Activated T-helper 9 cell treated with anti-CD3 and anti-CD28 coated beads, Interleukin-2, amount 50 U/mL, for 16 hours (primary cell): ENCODE data around the gene NCOA5.
A peak's percentile ranks its signal among the peaks of the same experiment; 100 is the strongest.
"Not testable (repeated sequence)": the region's sequence is repeated elsewhere in the genome, so short reads cannot be mapped to it uniquely, and the experiment has no call there.

Source experiments
- DNase-seq: peaks from one replicate; pipeline ENCODE4 v3.0.0-alpha.2; 2020; ENCODE audit warnings: low read depth

Gene NCOA5

DNA sequence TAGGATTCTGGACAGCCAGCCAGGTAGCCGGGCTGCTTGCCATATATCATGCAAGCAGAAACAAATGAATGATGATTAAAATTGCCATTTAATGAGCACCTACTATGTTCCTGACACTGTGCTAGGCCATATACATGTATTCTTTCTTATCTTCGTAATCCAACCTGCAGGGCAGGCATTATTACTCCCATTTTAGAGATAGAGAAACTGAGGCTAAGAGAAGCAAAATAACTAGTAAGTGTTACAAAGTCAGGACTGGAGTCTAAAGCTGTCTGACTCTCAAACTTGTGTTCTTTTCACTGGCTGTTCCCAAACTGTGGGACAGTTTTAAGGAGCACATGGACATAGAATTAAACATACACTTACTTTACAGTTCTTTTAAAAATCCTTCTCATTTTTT, 30.4 kb upstream of the NCOA5 start:
- DNase-seq, result no peak

DNA sequence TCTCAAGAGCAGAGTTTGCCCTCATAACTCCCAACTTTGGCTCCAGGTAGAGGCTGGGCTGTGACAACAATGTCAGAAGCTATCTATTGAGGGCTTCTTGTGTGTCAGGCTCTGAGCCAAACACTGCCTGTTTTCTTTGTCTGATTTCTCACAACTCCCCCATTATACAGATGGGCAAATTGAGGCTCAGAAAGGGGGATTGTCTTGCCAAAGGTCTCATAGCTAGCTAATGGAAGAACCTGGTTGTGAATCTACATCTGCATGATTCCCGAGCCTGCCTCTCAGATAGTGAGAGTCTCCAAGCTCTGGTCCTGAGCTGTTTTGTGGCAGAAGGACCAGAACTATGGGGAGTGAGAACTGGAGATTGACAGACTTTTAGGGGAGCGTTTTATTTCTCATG, 29.8 kb upstream of the NCOA5 start:
- DNase-seq, result no peak

DNA sequence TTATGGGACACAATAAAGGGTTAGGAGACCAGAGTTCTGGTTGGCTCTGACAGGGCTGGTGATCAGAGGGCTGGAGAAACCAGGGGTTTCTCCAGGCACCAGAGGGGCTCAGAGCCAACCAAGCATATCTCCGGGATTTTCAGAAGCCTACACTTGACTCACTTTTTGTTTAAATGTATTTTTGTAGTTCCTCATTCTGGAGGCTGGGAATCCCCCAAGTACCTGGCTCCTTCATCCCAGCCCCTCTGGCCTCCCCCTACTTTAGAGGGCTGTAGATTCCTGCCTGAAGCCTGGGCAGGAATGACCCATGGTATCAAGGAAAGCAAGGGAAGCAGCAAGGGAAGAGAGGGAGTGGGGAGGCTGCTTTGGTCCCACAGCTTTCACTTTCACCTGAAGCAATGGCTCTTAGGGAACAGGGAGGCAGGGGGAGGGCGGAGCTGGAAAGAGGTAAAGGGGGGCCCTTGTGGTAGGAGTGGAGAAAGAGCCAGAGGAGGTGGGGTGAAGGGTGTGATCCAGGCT, 29.3 kb upstream of the NCOA5 start:
- DNase-seq, result no peak

DNA sequence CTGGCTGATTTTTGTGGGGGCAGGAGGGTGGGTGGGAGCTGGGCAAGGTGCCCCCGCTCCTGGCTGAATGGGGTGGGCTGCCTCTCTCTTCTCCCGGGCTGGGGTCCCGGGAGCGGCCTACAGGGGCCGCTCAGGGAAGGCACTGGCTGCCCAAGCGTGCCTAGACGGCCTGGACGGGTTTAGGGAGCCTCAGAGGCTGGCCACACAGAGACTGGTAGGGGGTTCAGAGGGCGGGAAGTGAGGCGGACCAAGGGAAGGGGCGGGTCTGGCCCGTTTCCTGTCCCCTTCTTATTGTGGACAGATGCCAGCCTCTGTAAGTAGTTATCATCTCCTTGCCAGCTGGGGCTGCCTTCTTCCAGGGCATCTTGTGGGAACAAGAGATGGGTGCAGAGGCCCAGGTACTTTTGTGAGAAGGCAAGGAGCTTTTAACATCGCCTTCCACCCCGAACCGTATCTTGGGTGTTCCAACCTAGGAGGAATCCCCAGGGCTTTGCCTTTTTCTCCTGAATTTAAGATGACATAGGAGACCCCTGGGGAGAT, 28.8 kb upstream of the NCOA5 start:
- no peak for DNase-seq

DNA sequence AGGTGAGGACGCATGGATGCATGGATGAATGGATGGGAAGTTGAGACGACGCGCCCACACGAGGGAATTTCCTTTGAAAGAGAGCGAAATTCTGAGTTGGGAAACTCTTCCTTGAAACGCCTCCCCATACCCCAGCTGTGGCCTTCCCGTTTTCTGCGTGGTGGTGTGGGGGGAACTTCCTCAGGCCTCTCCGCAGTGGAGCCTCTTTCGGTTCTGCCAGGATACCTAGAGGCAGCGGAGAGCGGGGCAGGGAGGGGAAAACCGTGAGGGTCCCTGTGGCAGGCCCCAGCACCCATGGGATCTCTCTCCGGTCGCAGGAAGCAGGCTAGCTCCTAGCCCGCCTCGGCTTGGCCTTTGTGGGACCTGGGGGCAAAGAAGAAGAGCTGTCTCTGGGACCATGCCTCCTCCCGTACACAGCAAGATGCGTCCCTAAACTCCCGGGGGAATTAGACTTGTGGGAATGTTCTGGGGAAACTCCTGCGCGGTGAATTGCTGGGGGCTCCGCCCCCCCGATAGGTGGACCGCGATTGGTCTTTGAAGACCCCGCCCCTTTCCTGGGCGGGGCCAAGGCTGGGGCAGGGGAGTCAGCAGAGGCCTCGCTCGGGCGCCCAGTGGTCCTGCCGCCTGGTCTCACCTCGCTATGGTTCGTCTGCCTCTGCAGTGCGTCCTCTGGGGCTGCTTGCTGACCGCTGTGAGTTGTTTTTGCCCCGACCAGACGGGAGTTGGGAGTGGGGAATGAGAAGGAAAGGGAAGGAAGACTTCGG, 28.1 kb upstream of the NCOA5 start, which contains the start of gene CD40:
Gene CD40, plus strand, starts transcription at position 611 of the 764 bp plus-strand sequence. Its CDS starts 30 bp downstream, at position 641.
- peak; percentile 63 for DNase-seq

DNA sequence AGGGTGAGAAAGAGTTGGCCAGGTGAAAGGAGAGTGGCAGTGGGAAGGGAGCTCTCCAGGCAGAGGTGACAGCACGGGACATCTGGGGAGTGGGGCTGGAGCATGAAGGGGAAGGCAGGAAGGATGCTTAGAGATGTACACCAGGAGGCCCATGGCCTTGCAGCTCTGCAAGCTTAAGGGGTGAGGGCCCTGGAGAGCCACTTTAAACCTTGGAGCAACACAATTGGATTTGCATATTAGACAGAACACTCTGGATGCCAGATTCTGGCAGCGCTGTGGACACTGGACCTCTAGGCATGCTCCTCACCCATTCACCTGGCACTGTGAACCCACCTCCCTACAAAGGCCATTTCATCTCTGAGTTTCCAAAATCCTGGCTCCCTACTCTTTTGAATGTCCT, 24.7 kb upstream of the NCOA5 start:
- no peak for DNase-seq

DNA sequence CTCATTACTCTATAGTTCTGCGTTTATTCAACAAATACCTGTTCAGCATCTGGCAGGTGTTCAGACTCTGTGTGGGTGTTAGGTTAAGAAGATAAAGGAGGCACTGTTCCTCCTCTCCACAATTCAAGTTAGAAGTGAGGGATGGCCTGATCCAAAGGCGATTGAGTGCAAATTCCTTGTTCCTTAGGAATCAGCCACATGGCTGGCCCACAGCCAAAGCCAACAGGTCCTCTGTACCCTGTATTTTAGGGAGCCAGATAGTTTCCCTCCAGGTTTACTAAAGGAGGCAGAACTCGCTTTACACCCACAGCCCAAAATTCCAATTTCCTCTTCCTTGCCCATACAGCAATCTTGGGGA, 23.3 kb upstream of the NCOA5 start:
- no peak for DNase-seq

DNA sequence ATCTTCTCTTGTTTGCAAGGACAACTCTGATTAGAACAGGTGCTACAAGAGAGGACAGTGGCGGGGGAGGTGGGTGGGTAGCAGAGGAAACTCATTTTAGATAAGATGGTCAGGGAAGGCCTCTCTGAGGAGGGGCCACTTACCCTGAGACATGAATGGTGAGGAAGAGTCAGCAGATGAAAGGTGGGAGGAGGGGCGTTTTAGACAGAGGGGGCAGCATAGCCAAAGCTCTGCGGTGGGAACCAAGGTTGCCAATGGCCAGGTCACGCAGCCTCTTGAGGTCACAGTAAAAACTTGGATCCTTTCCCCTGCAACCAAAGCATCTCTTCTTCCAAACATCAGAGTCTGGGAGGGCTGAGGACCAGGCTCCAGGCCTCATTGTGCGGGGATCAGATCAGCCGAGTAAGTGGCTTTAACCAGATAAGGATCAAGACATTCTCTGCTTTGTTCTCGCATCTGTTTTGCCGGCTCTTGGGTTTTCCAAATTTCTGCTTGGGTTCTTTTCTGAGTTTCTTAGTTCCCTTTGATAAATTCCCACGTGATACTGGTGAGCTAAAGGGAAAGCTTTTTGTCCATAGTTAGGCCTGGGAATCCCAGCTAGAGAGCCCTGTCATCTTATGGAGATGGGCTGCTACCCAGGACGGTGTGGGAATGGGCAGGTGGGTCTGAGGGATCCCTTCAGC, 22.8 kb upstream of the NCOA5 start:
- no peak for DNase-seq

DNA sequence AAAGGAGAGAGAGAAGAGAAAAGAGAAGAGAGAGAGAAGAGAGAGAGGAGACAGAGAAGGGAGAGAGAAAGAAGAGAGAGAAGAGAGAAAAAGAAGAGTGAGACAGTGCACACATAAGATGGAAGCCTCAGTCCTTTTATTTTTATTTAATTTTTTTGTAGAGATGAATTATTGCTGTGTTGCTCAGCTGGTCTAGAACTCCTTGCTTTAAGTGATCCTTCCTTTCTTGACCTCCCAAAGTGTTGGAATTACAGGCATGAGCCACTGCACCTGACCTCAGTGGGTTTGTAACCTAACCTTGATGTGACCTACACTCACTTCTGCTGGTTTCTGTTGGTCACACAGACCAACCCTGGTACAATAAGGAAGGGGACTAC, 22.1 kb upstream of the NCOA5 start:
- DNase-seq, result no peak

DNA sequence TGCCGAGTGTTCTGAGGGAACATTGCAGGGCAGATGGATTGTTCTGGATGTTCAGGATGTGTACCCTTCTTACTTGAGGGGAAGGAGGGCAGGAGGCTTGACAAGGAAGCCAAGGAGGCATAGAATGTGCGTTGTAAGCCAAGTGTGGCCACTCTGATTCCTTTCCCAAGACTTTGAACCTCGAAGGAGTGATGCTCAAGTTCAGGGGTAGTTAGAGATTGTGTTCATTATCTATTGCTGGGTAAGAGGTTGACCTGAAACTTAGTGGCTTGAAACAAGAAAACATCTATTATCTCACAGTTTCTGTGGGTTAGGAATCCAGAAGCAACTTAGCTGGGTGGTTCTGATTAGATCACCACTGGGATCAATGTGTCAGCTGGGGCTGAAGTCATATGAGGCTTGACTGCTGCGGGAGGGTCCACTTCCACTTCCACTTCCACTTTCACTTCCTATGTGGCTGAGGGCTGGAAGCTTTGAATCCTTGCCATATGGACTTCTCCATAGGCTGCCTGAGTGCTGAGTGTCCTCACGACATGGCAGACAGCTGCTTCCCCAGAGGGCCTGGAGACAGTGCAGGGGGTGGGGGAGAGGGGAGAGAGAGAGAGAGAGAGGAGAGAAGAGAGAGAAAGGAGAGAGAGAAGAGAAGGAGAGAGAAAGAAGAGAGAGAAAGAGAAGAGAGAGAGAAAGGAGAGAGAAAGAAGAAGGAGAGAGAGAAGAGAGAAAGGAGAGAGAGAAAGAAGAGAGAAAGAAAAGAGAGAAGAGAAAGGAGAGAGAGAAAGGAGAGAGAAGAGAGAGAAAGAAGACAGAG, 21.5 kb upstream of the NCOA5 start:
- DNase-seq, result no peak

DNA sequence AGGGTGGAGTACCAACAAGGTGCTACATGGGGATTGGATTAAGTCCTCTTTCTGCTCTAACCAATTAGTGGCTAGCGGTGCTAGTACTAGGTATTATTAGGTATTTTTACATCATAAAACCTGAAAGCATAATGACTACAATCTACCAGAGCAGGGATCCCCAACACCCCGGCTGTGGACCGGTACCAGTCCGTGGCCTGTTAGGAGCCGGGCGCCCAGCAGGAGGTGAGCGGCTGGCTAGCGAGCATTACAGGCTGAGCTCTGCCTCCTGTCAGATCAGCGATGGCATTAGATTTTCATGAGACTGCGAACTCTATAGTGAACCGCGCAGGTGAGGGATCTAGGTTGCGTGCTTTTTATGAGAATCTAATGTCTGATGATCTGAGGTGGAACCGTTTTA, 19.2 kb upstream of the NCOA5 start:
- no peak for DNase-seq

DNA sequence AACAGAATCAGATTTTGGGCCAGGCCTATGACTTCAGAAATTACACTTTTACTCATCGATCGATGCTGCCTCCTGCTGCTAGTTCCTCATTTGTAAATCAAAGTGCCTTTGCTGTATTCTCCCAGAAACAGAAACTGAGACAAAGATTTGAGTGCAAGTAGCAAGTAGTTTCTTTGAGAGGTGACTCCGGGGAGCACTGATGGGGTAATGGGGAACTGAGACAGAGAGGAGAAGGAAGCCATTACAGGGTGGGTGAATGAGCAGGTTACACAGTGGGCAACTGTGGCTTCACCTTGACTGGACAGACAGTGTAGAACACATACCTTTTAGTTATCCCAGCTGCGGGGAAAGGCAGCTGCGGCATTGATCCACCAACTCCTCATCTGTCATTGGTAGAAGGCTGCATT, 18.7 kb upstream of the NCOA5 start:
- DNase-seq, result no peak

DNA sequence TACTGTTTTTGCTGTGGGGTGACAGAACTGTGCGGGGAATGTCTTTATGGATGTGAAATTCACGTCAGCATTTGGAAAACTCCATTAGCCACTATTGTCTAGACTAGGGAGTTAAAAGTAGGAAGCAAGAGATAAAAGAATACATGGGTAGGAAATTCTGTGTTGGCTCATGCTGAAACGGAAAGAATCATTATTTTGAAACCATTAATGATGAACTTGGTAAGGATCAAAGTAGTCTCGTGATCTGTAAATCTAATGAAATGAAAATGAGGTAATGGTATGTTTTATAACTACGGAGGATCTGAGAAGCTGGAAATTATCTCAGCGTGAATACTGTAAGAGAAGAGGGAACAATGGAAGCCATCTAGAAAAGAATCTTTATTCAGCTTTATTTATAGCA, 17.3 kb upstream of the NCOA5 start:
- no peak for DNase-seq

DNA sequence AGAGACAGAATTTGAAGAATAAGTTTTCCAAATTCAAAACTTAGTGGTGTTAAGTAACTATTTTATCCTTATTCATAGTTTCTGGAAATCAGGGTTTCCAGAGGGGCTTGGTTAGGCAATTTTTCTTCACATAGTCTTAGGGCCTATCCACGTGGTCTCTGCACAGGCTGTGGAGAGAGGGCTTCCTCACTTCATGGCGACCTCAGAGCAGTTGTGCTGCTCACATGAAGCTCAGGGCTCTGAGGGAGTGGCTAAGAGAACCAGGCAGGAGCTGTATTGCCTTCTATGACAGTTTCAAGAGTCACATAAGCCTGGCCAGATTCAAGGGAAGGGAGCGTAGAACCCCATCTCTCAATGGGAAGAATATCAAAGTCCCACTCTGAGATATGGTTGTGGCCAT, 14.5 kb upstream of the NCOA5 start:
- DNase-seq, result no peak

DNA sequence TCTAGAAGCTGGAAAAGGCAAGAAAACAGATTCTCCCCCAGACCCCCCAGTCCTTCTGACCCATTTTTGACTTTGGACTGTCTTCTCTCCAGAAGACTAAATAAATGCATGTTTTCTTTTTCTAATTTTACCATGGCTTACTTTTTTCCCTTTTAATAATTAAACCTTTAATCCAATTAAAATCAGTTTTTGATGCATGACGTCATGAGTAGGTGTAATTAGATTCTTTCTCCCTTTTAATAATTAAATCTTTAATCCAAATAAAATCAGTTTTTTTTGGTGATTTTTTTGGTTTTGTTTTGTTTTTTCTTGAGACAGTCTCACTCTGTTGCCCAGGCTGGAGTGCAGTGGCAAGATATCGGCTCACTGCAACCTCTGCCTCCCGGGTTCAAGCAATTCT, 13.2 kb upstream of the NCOA5 start:
- no peak for DNase-seq

DNA sequence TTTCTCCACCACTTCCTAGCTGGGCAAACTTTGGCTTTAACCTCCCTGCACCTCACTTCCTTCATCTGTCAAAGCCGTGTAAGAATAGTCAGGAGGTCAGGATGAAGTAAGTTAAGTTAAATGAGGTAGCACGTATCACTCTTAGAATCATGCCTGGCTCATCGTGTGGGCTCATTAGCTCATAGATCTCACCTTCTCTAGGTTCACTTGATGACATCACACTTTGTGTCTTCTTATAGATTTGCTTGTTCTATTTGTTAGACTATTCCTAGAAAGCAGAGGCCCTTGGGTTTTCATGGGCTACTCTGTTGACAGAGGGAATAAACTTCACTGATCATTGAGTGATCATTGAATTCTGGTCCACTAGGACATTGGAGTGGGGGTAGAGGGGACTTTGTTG, 12.2 kb upstream of the NCOA5 start:
- DNase-seq, result no peak

DNA sequence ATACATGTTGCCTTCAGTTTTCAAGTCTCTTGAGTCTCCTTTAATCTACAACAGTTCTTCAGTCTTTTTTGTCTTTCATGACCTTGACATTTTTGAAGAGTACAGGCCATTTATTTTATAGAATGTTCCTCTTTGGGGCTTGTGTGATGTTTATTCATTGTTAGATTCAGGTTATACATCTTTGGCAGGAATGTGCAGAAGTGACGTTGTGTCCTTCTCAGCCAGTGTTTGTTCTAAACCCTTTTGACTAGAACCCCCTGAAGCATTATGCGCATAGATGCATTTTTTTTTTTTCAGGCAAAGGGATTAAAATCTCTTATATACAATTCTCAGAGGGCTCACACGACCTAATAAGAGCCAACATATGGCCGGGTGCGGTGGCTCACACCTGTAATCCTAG, 11.2 kb upstream of the NCOA5 start:
- no peak for DNase-seq

DNA sequence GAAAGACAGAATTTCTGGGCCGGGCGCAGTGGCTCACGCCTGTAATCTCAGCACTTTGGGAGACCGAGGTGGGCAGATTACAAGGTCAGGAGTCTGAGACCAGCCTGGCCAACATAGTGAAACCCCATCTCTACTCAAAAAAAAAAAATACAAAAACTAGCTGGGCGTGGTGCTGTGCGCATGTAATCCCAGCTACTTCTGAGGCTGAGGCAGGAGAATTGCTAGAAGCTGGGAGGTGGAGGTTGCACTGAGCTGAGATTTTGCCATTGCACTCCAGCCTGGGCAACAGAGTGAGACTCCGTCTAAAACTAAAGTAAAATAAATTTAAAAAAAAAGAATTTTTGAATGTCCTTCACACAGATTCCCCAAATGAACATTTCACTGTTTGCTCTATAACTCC, 10.7 kb upstream of the NCOA5 start:
- DNase-seq, result not testable (repeated sequence)

DNA sequence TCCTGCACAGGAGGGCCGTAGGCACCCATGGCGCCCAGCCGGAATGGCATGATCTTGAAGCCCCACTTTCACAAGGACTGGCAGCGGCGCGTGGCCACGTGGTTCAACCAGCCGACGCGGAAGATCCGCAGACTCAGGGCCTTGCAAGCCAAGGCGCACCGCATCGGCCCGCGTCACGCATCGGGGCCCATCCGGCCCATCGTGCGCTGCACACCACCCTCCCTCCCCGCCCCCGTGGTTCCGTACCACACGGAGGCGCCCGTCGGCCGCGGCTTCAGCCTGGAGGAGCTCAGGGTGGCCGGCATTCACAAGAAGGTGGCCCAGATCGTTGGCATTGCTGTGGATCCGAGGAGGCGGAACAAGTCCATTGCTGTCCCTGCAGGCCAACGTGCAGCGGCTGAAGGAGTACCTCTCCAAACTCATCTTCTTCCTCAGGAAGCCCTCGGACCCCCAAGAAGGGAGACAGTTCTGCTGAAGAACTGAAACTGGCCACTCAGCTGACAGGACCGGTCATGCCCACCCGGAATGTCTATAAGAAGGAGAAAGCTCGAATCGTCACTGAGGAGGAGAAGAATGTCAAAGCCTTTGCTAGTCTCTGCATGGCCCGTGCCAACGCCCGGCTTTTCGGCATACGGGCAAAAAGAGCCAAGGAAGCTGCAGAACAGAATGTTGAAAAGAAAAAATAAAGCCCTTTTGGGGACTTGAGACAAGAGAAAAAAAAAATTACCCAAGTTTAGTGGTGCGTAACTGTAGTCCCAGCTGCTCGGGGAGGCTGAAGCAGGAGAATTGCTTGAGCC, 9.9 kb upstream of the NCOA5 start:
- DNase-seq, result no peak

DNA sequence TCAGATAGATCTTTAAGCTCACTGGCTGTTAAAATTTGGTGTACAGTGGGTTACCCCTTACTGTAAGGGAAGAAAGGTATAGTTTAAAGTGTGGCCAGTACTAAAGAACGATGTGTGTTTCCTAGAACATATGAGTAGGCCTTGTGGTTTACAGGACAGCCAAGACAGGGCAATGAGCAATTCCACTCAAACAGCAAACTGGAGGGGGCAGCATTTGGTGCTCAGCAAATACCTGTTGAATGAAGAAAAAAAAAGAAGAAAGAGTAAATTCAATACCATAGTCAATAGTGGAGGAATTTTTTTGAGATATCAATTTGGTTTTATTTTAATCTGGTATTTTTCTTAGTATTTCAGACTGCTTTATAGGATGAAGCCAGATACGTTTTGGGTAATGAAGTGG, 3.8 kb upstream of the NCOA5 start:
- DNase-seq, result no peak

DNA sequence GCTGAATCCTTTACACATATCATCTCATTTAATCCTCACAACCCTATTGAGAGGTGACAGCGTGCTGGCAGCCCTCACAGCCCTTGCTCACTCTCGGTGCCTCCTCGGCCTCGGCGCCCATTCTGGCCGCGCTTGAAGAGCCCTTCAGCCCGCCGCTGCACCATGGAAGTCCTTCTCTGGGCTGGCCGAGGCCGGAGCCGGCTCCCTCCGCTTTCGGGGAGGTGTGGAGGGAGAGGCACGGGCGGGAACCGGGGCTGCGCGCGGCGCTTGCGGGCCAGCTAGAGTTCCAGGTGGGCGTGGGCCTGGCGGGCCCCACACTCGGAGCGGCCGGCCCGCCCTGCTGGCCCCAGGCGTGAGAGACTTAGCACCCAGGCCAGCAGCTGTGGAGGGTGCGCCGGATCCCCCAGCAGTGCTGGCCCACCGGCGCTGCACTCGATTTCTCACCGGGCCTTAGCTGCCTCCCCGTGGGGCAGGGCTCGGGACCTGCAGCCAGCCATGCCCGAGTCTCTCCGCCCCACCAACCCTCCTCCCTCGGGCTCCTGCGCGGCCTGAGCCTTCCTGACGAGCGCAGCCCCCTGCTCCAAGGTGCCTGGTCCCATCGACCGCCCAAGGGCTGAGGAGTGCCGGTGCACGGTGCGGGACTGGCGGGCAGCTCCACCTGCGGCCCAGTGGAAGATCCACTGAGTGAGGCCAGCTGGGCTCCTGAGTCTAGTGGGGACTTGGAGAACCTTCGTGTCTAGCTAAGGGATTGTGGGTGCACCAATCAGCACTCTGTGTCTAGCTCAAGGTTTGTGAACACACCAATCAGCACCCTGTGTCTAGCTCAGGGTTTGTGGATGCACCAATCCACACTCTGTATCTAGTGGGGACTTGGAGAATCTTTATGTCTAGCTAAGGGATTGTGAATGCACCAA, 2.1 kb upstream of the NCOA5 start:
- DNase-seq, result not testable (repeated sequence)
